NOMO-1 treated with DMSO at 0.1 percent for 48 hours (cell line): Measurements from ENCODE around the gene CYTH1.

Experiments
- DNase-seq: peaks from one replicate; lab custom pipeline; 2025; ENCODE audit not compliant: unreplicated experiment; lab: John Stamatoyannopoulos, UW

CYTH1 gene

GRCh38 chr17:78805301-78805700 is 23.2 kb upstream of the CYTH1 start:
- no peak for DNase-seq

DNA sequence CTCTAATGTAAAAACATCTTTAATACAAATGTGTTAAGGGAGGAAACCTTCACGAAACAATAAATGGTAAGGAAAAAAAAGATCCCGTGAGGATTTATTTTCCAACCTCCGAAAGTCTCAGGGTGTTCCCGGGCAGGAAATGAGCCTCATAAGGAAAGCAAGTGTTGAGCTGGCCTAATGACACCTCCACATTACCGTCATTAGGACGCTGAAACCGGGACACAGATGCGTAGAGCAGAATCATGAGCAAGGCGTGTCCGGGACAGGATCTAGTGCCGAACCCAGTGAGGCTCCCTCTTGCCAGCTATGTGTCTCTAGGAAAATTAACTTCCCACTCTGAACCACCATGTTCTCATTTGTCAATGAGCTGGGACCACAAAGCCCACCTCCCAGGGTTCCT is 22.7 kb upstream of the CYTH1 start:
- no peak for DNase-seq

GRCh38 chr17:78803186-78803845 is 21.2 kb upstream of the CYTH1 start:
- no peak for DNase-seq

- no peak for DNase-seq
Observed at GRCh38 chr17:78802459-78802858, 20.4 kb upstream of the CYTH1 start.

DNA sequence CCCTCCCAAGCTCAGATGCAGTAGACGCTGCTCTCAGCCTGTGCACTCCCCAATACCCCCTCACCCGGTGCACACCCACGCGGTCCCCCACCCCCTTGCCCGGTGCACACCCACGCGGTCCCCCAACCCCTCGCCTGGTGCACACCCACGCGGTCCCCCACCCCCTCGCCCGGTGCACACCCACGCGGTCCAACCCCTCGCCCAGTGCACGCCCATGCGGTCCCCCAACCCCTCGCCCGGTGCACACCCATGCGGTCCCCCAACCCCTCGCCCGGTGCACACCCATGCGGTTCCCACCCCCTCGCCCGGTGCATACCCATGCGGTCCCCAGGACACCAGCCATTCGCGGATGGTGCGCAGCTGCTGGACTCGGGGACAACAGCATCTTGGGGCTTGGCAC is 19.9 kb upstream of the CYTH1 start:
- no peak for DNase-seq

- DNase-seq, result no peak
Observed at GRCh38 chr17:78800132-78800931, 18.3 kb upstream of the CYTH1 start.

DNA sequence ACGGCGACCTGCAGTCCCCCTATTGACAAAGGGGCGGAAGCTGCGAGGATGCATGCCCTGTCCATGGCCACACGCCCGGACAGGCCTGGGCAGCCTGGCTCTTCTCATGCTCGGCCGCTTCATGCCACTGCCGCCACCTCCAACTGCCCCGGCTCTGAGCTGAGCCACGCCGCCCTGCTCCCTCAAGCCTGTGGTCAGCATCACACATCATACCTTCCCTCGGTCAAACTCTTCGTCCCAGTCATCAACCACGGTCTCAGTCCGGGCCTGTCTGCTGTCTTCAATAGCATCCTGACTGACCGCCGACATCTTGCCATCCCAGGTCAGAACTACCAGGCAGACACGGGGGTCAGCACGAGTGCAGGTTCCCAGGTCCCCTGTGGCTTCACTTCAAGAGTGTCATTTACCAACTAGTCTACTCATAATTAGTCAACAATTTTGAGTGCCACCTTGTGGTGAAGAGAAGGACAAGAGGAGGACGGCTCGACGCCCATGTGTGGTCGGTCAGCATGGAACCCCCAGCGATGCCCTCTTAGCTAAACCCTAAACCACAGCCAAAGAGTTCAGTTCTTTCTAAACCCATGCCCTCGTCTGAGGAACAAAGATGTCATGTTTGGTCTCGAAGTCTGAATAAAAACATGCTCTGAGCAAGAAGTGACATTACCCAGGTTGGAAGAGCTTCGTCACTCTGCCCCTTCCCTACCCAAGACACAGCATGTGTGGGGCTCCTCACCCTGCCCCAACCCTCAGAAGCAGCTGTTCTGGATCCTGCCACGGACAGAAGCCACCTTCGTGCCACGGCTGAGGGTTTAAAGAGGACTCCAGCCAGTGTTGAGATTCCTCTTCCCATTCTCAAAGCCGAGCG is 16.9 kb upstream of the CYTH1 start:
- DNase-seq, result peak; percentile 11

DNA sequence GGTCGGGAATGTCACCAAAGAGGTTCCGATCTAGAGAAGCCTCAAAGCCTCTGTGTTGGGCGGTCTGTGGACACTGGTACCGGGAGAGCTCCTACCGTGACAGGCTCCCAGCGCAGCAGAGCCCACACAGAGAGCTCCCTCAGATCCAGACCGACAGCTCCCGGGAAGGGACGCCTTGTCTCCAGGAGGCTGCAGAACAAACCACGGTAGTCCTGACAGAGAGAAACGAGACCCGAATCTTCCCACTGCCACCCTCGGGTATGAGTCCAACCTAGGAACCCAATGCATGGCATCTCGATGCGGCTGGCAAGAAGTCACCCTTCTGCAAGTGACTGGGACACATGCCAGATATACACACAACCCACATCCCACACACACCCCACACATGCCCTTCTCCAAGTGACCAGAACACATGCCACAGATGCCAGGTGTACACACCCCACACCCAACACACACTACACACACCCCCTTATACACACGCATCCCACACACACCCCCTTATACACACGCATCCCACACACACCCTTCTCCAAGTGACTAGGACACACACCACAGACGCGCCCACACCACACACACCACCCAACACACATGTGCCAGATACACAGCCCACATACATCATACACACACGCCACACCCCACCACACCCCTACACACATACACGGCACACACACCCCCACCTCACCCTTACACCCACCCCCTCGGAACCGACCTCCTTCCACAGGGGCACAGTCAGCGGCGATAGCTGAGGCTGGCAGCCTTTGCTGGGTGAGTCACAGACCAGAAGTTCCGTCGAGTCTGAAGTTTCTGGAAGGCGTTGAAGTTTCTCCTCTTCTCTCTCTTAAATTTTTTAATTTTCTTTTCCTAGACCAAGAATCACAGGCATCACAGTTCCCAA is 15.9 kb upstream of the CYTH1 start:
- DNase-seq, result no peak

DNA sequence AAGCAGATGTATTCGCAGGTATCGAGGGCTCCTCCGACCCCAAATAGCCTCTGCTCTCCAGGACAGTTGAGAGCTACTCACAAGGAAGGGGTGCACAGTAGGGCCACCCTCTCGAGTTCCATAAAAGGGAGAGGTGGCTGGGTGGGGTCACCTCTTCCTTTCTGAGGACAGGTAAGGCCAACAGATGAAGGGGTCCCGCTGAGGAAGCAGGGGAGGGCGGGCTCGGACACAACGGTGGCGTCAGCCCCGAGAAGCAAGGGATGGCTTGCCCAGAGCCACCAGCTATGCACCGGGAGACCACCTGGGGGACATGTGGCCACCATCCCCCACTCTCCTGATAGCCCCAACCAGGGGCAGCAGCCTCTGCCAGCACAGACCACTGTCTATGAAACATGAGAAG is 15.1 kb upstream of the CYTH1 start:
- no peak for DNase-seq

- no peak for DNase-seq
Observed at GRCh38 chr17:78796517-78796900, 14.4 kb upstream of the CYTH1 start.

DNA sequence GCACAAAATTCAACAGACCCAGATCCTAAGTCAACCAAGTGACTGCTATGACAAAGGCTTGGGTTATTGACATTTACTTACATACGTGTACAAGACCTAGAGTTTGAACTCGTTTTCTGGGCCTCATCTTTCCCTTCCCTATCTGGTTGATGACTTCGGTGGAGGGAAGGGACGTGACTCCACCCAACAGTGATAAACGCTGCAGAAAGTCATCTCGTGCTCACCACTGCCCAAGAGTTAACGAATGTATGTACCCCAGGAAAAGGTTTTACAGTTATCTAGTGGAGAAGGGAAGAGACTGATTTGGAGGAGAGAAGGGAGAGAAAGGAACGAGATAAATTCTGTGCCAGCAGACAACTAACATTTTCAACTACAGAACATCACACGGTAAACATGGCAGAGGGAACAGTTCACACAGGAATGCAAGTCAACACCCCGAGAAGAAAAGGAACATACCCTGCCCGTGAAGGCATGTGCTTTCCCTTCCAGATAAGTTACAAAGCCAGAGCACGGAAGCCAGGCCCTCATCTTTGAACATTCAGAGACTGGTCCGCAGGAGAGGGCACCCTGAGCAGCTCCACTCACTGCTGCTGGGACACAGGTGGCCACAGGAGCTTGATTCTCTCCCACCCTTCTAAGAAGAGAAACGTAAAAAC is 13.9 kb upstream of the CYTH1 start:
- DNase-seq, result no peak

DNA sequence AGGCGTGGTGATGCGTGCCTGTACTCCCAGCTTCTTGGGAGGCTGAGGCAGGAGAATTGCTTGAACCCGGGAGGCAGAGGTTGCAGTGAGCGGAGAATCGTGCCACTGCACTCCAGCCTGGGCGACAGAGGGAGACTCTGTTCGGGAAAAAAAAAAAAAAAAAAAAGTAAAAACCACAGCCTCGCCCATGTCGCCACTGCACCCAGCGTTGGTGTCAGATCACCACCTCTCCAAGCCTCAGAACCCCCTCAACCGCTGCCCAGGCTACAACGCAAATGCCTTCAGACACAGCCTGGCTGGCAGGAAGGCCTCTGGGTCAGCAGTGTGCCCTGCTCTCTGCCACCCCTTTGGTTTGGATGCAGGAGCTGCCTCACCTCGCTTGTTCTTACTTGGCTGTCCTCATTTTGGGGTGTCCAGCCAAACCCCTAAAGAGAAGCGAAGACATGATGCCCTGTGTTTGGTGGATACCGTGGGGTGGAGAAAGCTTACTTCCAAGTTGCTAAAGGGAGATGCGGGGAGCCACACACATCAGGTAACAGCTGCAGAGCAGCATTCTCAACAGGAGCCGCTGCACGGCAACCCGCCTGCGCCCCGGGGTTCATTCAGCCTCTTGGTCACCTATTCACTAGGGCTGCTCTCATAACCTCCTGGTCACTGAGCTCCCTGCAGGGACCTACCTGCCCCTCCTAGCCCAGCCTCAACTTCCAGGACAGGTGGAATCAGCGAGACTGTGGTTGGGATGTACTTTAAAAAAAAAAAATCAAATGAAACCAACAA is 13.0 kb upstream of the CYTH1 start:
- no peak for DNase-seq

GRCh38 chr17:78794399-78794798 is 12.3 kb upstream of the CYTH1 start:
- DNase-seq, result no peak

DNA sequence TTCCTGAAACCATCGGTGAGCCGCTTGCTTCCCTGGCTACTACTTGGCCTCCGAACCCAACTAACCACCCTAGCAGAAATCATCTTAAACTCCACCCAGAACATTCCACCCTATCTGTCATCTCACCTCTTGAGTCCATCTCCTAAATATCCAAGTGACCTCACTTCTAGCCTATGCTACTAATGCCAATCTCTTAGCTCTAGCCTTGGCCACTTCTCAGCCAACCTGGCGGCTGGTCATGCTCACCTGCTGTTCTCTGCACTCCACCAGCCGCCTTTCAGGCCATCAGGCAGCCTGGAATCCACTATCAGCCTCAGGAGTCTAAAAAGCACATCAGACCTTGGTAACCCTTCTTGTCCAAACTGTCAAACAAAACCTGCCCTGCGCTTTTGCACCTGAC is 11.9 kb upstream of the CYTH1 start:
- DNase-seq, result no peak

DNA sequence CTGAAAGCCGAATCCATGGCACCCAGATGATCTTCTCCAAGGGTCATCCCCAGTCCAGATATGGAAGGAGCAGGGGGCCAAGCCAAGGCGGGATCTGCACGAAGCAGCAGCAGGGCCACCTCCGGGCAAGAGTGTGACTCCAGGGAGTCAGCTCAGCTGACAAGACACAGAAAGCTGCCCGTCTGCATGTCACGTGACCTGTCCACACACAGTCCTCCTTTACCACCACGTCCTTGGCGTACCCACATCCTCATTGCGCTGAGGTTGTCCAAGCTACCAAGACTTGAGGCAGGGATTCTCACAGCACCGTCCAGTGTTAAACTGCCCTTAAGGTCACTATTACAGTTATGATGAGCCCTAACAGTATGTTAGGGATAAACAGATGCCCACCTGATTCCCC is 11.3 kb upstream of the CYTH1 start:
- no peak for DNase-seq

DNA sequence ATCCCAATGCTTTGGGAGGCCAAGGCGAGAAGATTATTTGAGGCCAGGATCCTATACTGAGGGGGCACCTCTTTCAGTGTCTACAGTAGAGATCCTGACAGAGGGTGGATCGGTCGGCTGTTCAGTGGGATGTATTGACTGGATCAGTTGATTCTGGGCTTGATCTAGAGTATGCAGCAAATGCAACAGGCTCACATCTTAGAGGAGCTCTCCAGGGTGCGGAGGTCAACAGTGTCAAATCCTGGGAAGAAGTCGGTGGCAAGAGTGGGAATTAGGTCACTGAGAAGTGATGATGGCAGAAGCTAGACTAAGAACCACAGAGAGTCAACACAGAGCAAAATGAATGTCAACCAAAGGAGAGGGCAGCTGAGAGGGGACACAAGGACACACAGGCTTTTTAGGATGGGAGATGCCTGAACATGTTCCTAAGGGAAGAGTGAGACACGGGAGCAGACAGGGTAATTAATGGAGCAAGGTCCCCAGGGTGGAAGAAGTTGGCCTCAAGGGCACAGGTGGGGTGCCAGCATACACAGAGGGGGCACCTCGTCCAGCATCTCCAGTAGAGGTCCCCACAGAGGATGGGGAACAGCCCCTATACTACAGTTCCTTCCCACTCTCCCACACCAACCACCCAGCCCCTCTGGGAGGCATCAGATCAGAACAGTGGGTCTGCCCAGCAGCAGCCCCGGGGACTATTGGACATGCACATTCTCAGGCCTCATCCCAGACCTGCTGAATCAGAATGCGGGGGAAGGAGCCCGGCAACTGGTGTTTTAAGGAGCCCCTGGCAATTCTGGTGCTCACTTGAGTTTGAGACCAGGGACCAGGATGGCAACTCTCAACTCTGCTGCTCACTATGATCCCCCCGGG is 10.0 kb upstream of the CYTH1 start:
- DNase-seq, result no peak

DNA sequence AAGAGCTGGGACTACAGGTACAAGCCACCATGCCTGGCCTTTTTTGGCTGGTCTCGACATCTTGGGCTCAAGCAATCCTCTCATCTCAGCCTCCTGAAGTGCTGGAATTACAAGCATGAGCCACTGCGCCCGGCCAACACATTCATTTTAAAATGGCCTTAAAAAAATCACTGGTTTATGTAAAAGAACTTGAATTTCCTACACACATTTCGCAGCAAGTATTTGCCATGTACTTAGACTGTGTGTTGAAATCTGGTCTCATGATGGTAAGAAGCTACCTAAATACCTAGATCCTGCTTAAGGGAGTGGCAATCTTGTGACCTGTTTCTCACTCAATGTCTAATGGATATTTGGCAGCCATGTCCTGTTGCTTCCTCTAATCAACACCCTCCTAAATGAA is 8.5 kb upstream of the CYTH1 start:
- DNase-seq, result no peak

- DNase-seq, result no peak
Observed at GRCh38 chr17:78789663-78790181, 7.6 kb upstream of the CYTH1 start.
